Measurements from ENCODE around the gene RASGRF1.

GRCh38 chr15:79028411-79028964 is 62.1 kb downstream of the RASGRF1 start:
- TF ChIP-seq EZH2phosphoT487 (IDR thresholded peaks at IDR 0.05; ENCODE audit: borderline replicate concordance, low read depth, low read length) (no peak), CTCF (conservative IDR thresholded peaks at IDR 0.05; ENCODE audit: low read length) (peak; percentile 99)

Measured in OCI-LY7 (cell line).